GM12891 (cell line): Measurements from ENCODE around the gene PRKCI.
"Not testable (repeated sequence)": the region's sequence is repeated elsewhere in the genome, so short reads cannot be mapped to it uniquely, and the experiment has no call there.

Source experiments
- DNase-seq: peaks from one replicate; pipeline ENCODE4 v3.0.0; 2011; ENCODE audit warnings: low spot score; ENCODE audit not compliant: insufficient read length
- FAIRE-seq: peaks from 2 replicates; lab custom pipeline; 2011; peaks lifted over from hg19 to GRCh38; lab: Jason Lieb, UNC
- PAX5 ChIP-seq: IDR thresholded peaks from 2 replicates; pipeline ENCODE4 v1.6.1; 2011; ENCODE audit warnings: low read length, moderate library complexity, mild to moderate bottlenecking; ENCODE audit not compliant: insufficient read depth, severe bottlenecking
- POLR2A ChIP-seq: IDR thresholded peaks from 2 replicates; pipeline ENCODE4 v1.6.1; 2011; ENCODE audit warnings: low read depth, low read length, control low read depth
- POLR2AphosphoS5 ChIP-seq: IDR thresholded peaks from 2 replicates; pipeline ENCODE4 v1.6.1; 2011; ENCODE audit warnings: low read depth, low read length, control low read depth
- POU2F2 ChIP-seq: IDR thresholded peaks from 2 replicates; pipeline ENCODE4 v1.6.1; 2011; ENCODE audit warnings: low read depth, mild to moderate bottlenecking, control low read depth, low read length, moderate library complexity
- SPI1 ChIP-seq: IDR thresholded peaks from 2 replicates; pipeline ENCODE4 v1.6.1; 2011; ENCODE audit warnings: low read depth, low read length, control low read depth
- TAF1 ChIP-seq: IDR thresholded peaks from 2 replicates; pipeline ENCODE4 v1.6.1; 2011; ENCODE audit warnings: low read depth, low read length, control low read depth

Gene PRKCI

DNA sequence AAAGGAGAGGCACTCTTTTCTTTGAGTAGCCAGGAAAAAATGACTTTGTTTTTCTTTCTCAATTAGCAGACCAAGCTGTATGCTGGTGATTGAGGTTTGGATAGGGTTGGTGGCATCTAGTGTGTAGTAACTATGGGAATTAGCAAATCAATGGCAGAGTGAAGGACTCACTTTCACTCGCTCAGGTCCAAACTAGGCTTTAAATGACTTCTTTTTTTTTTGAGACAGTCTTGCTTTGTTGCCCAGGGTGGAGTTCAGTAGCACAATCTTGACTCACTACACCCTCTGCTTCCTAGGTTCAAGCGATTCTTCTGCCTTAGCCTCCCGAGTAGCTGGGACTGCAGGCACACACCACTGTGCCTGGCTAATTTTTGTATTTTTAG lies 35.9 kb downstream of the PRKCI start:
- FAIRE-seq (peak; percentile 59), DNase-seq (no peak)
- TF ChIP-seq TAF1 (no peak), SPI1 (peak; percentile 59; the same call in 1 of the 2 replicates), POU2F2 (no peak)

DNA sequence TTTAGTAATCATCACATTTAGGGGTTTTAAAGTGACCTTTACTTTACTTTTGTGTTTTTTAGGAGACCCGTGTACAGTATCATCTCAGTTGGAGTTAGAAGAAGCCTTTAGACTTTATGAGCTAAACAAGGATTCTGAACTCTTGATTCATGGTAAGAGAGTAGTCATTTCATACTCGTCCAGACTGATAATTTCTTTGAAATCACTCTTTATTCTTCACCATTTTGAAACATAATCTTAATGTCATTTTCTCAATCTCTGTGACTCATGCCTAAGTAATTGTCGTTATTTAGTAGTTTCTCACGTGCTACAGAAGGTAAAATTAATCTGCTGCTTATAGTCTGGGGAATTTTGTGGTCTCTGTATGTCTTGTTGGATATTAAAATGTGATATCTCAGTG lies 37.7 kb downstream of the PRKCI start:
- no peak for TF ChIP-seq TAF1
- TF ChIP-seq POLR2A = no peak
- TF ChIP-seq POU2F2 = no peak
- TF ChIP-seq PAX5 = no peak
- no peak for TF ChIP-seq SPI1
- no peak for TF ChIP-seq POLR2AphosphoS5
- FAIRE-seq = no peak
- no peak for DNase-seq

DNA sequence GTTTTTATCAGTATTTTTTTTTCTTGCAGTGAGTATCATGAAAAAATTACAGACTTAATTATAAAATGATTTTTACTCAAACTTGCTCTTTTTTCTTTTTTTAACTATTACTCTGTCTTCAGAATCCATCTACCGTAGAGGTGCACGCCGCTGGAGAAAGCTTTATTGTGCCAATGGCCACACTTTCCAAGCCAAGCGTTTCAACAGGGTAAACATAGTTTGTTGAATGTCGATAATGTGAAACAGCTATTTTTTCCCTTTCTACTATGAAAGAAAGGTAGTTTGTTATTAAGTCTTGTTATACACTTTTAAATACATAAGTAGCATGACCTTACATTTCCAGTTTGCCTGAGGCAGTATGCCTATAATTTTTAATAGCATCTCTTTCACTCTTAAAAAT lies 45.6 kb downstream of the PRKCI start:
- no peak for TF ChIP-seq PAX5
- TF ChIP-seq POU2F2 = no peak
- TF ChIP-seq POLR2AphosphoS5 = no peak
- TF ChIP-seq SPI1 = no peak
- no peak for TF ChIP-seq TAF1
- no peak for TF ChIP-seq POLR2A
- no peak for DNase-seq
- FAIRE-seq = no peak

DNA sequence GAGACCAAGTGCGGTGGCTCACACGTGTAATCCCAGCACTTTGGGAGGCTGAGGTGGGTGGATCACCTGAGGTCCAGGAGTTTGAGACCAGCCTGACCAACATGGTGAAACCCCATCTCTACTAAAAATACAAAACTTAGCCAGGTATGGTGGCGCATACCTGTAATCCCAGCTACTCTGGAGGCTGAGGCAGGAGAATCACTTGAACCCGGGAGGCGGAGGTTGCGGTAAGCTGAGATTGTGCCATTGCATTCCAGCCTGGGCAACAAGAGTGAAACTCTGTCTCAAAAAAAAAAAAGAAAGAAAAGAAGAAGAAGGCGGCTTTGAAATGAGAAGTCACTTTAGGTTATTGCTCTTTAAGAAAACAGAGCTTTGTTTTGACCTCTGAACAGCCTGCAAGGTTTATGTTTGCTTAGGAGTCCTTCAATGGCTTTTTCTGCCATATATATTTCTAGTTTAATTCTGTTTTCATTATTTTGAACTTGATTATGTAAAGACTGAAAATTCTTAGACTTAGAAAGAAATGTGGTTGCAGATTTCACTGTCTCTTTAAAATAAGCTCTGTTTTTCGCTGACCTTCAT lies 47.5 kb downstream of the PRKCI start:
- not testable (repeated sequence) for DNase-seq, FAIRE-seq

DNA sequence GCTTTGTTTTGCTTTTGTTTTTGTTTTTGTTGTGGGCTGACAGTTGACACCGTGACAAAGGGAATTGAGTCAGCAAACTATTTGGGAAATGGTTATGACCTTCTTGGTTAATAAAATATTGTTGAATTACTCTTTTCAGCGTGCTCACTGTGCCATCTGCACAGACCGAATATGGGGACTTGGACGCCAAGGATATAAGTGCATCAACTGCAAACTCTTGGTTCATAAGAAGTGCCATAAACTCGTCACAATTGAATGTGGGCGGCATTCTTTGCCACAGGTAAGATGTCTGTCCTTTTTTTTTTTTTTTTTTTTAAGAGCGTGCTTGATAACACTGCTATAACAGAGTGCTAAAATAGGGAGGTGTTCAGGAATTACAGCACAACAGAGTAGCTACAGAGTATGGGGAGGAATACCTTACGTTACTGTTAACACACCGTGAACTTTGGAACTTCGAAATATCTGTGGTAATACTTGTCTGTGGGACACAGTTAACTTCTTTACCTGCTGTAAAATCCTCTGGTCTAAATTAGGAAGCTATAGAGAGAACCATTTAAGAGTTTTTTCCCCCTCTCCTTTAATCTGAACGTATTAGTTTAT lies 48.2 kb downstream of the PRKCI start:
- TF ChIP-seq POU2F2 (no peak), POLR2A (no peak), TAF1 (no peak), PAX5 (no peak), POLR2AphosphoS5 (no peak), SPI1 (no peak)
- no peak for FAIRE-seq
- DNase-seq = no peak

DNA sequence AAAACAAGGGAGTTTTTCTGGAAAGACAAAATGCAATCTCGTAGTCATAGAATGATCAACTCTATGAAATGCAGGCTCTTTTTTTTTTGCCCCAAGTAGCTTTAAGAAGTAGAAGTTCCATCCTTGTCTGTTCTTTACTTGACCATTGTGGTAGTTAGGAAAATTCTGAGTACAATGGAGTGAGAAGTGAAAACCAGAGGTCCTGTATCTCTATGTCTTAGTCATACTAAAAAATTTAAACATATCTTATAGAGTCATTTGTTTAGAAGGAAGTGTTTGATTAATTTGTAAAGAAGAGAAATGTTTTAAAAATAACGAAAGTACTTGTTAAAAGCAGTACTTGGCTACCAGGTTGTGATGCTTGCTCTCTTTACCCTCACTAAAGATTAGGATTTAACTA lies 52.4 kb downstream of the PRKCI start:
- no peak for DNase-seq
- no peak for FAIRE-seq
- TF ChIP-seq TAF1 (no peak), SPI1 (no peak), POU2F2 (no peak), POLR2A (no peak), POLR2AphosphoS5 (no peak), PAX5 (no peak)

DNA sequence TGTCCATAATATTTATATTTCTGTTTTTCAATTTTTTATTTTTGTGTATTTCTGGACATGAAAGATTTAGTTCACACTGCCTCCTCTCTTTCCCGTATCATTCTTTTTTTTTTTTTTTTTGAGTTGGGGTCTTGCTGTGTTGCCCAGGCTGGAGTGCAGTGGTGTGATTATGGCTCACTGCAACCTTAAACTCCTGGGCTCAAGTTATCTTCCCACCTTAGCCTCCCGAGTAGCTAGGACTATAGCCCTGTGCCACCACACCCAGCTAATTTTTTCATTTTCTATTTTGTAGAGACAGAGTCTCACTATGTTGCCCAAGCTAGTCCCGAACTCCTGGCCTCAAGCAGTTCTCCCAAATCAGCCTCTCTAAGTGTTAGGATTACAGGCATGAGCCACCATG lies 53.6 kb downstream of the PRKCI start:
- TF ChIP-seq PAX5 = no peak
- no peak for DNase-seq
- no peak for FAIRE-seq

DNA sequence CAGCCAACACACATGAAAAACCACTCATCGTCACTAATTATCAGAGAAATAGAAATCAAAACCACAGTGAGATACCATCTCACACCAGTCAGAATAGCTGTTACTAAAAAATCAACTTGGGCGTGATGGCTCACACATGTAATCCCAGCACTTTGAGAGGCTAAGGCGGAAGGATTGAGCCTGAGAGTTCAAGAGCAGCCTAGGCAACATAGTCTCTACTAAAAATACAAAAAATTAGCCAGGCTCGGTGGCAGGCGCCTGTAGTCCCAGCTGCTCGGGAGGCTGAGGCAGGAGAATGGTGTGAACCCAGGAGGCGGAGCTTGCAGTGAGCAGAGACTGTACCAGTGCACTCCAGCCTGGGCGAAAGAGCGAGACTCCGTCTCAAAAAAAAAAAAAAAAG lies 55.1 kb downstream of the PRKCI start:
- not testable (repeated sequence) for DNase-seq, FAIRE-seq

DNA sequence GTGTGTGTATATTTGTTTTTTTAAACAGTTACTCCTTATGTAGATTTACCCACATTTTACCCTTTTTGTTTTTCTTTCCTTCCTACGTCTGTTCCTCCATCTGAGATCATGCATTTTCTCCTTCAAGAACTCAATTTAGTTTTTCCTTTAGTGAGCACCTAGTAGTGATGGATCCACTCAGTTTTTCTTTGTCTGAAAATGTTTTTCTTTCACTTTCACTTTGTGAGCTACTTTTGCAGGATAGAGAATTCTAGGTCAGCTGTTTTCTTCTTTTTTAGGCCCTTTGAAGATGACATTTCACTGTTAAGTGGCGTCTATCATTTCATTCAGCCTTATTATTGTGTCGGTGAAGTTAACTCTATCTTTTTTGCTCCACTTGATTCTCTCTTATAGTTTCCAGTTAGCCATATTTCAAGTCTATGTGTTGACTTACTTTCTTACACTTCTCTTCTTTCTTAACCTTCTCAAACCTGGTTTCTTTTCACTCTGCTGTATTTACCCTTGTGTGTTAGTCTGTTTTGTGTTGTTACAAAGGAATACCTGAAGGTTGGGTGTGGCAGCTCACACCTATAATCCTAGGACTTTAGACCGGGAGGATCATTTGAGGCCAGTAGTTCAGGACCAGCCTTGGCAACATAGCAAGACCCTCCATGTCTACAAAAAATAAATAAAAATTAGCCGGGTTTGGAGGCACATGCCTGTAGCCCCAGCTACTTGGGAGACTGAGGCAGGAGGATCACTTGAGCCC lies 55.8 kb downstream of the PRKCI start:
- TF ChIP-seq POU2F2 (no peak), TAF1 (no peak), POLR2AphosphoS5 (no peak), PAX5 (no peak), POLR2A (no peak), SPI1 (no peak)
- no peak for FAIRE-seq
- no peak for DNase-seq

DNA sequence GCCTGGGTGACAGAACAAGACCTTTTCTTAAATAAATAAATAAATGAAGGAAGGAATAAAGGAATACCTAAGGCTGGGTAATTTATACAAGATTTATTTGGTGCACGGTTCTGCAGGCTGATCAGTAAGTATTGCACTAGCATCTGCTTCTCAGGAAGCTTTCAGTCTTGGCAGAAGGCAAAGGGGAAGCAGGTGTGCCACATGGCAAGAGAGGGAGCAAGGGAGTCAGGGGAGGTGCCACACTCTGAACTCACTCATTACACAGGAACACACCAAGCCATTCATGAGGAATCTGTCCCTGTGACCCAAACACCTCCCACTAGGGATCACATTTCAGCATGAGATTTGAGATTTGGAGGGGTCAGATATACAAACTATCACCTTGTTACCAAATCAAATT lies 56.4 kb downstream of the PRKCI start:
- no peak for DNase-seq
- TF ChIP-seq TAF1 = no peak
- TF ChIP-seq POLR2A = no peak
- no peak for TF ChIP-seq SPI1
- no peak for TF ChIP-seq POU2F2
- no peak for TF ChIP-seq POLR2AphosphoS5
- TF ChIP-seq PAX5 = no peak
- no peak for FAIRE-seq
